Measurements from ENCODE around the gene FAM98B. TPM values are rescaled to one million over a fixed set of nuclear protein-coding genes. Genes with fewer than 3 reads are reported as not detected.
"Not testable (repeated sequence)": the region's sequence is repeated elsewhere in the genome, so short reads cannot be mapped to it uniquely, and the experiment has no call there.

FAM98B gene
- polyA plus RNA-seq (2013, experiment 1 of 2; ENCODE audit: insufficient read length), result 37.1 TPM
- polyA plus RNA-seq (2013, experiment 2 of 2; ENCODE audit: insufficient read length), result 36.4 TPM

DNA sequence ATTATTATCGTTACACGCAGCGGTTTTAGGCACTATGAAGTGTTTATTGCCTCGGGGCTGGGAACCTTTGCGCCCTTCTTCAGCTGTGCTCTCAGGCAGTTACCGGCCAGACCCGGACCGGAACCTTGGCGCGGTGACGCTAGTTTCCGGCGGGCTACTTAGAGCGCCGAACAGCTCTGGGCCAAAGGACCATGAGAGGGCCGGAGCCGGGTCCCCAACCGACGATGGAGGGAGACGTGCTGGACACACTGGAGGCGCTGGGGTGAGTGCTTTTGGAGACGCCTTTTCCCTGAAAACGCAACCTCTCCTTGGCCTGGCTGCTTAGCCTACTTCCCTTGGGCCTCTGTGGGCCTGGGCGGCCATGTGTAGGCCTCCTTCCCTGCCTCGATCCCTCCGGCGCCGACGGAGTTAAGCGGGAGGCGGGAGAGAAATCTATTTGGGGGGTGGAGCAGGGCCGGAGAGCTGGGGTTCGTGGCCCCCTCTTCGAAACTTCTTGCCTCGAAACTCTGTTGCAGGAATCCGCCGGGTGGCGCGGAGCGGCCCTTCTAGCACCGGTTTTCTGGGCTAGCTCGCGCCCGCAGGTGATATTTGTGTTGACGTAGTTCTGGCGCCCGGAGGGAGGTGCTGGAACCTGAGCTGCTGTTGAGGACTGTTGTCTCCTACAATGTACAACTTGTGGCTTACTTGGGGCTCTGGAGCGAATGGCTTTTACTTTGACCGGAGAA lies at the start of gene FAM98B:
FAM98B (plus strand) TSS at position 157 of the 725 bp plus-strand sequence; CDS start at position 192, 35 bp downstream.
- peak; percentile 88 for DNase-seq

DNA sequence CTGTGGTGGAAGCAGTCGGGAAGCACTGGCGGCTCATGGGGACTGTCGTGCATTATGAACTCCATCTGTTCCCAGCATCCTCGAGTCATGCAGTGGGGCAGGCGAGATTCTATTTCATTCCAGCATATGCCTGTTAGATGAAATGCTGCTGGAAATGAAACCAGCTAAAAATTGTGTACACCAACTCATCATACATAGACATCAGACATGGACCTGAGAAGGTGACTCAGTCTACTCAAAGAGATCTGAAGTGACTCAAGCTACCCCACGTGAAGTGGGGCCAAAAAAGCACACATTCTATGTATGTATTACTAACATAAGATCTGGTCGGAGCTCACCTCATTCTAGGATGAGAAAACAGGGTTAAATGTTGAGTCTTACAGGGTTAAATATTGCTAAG lies 47.5 kb upstream of the FAM98B start:
- DNase-seq, result peak; percentile 32

DNA sequence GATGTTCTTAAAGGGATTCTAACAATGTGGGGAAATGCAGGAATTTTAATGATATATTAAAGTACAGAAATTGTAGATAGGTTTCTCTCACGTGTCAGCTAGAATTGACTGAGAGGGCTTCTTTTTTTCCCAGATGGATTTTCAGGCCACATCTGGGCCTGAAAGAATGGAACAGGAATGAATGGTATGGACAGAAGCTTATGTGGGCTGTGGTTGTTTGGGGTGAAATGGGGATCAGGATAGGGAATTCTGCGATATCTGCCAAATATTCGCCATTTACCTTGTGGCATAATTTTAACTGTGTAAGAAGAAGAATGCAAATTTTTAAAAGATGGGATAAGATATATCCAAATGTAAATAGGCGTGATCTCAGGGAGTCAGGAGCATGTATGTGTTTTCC lies 45.4 kb upstream of the FAM98B start:
- no peak for DNase-seq

DNA sequence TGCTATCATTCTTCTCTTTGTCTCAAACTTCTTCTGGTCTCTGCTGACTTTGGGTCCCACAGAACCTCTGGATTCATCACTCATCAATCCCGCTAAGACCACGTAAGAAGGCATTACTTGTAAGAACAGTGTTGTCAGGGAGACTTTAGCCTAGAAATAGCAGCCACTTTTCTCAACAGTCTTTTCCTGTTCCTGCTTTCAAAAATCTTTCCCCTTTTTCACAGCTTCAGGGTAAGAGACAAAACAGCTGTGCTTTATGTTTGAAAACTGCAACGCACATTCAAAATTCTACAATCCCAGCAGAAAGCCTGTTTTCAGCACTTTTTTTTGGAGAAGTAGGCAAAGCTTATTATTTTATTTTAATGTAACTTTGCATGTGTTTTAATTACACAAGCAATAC lies 42.0 kb upstream of the FAM98B start:
- no peak for DNase-seq

DNA sequence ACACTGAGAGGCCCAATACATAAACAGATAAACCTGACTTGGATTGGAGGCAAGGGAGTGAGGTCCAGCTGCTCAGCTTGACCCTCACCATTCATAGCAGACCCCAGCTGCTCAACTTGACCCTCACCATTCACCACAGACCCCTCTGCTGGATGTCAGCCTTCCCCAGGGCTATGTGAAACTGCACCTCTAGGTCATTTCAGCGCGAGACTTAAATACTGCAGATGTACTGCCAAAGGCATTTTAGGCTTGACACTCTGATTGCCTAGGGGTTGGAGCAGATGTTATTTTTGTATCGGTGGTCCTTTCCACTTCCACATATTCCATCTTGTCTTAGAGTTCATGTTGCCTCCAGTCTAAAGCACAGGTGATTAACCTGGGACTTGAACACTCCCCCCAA lies 41.5 kb upstream of the FAM98B start:
- DNase-seq, result no peak

DNA sequence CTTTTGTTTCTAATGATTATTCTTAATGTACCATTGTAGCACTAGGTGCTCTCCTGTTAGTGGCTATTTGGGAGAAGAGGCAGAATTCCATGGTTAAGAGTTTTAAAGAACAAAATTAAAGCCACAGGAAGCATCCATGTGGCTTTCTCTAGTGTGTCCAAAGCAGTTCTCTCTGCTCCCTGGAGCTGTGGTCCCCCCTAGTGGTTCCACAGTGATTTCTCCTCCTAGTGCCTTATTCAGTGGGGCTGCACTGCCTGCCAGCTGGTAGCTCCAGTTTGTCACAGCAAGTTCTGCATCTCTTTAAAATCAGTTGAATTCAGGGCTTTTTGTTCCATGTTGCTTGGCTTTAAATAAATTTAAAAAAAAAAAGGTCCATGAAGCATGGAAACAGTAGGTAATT lies 39.6 kb upstream of the FAM98B start:
- peak; percentile 73 for DNase-seq

DNA sequence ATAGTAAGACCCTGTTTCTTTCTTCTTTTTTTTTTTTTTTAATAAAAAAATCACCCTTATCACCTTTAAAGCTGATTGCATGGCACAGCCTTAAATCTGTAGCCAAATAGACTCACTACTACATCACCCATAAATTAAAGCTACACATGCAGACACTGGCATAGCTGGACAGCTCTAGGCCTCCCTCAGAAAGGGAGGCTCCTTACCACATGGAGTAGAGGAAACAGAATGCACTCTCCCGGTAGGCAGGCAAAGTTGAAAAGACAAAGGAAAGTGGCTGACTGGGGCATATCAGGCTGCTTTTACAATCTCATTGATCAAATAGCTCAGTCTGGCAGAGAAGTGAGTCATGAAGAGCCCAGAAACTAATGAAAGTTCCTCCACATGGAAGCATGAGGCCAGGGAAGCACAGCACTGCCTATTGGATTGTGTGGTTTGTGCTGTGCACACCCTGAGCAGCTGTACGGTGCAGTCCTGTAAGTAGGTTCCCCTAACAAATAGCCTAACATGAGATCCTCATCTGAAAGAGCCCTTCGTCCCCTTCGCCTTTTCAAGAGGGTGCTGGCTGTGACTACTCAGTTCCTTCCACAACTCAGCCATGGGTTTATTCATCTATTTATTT lies 32.7 kb upstream of the FAM98B start:
- no peak for DNase-seq

DNA sequence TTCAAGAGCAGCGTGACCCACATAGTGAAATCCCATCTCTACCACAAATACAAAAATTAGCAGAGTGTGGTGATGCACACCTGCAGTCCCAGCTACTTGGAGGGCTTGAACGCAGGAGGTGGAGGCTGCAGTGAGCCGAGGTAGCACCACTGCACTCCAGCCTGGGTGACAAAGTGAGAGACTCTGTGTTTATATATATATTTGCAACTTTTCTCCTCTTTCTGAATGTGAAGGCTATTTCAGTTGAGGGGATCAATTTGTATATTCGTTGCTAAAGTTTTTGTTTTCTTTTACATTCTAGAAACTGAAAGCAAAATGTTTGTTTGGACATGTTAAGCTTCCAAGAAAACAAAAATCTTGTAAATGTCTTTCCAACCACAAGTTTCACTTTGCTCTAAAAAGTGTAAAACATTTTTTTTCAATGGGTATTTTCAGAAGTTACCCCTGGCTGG lies 29.8 kb upstream of the FAM98B start:
- no peak for DNase-seq

DNA sequence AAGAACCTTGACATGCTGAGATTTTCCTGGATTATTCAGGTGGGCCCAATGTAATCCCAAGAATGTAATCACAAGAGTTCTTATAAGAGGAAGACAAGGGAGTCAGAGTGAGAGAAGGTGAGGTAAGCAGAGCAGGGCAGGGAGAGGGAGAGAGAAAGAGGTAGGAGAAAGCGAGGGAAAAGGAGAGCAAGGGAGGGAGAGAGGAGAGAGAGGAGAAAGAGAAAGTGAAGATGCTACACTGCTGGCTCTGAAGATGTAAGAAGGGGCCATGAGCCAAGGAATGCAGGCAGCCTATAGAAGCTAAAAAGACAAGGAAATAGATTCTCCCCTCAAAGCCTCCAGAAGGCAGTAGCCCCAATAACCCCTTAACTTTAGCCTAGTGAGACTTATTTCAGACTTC lies 28.7 kb upstream of the FAM98B start:
- no peak for DNase-seq

DNA sequence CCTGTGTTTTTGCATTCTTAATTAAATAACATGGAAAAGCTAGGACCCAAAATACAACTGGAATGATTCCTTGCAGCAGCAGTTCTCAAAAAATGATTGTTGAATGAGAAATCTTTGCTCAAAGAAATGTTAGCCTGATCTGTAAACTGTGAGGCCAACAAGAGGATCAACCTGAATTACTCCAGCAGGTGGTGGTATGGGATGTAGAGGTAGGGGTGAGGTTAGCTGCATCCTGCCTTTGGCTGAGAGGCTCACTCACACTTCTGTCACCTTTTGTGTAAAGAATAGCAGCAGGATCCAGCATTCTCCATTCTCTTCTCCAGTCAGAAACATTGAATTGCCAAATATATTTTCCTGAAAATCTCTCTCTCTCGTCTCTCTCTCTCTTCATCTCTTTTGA lies 26.5 kb upstream of the FAM98B start:
- no peak for DNase-seq

DNA sequence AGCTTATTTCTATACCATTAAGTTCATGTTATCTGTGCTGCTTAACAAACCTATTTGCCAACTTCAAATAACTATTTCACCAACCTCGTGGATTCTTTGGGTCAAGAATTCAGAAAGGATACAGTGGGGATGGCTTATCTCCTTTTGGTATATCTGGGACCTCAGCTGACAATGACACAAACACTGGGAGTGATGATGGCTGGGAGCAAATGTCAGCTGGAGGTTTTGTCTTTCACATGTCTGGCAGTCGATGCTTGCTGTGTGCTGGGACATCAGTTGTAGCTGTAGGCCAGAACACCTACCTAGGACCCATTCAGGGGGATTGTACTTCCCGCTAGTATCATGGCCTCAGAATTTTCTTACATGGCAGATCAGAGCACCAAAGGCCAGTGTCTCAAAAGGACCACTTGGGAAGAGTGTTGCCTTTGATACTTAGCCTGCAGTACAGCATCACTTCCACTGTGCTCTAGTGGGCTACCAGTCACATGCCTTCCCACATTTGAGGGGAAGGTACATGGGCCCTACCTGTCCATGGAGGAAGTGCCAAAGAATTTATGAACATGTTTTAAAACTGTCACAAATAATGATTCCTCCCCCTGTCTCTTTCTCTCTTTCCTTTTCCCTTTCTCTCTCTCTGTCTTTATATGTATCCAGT lies 23.7 kb upstream of the FAM98B start:
- no peak for DNase-seq

DNA sequence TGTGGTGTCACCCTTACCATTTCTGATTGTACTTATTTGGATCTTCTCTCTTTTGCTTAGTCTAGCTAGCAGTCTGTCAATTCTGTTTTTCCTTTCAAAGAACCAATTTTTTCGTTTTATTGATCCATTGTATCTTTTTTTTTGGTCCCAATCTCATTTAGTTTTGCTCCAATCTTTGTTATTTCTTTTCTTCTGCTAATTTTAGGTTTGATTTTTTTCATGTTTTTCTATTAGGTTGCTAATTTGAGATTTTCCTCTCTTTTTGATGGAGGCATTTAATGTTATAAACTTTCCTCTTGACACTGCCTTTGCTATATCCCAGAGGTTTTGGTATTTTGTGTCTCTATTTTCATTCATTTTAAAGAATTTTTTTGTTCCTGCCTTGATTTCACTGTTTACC lies 16.9 kb upstream of the FAM98B start:
- no peak for DNase-seq

DNA sequence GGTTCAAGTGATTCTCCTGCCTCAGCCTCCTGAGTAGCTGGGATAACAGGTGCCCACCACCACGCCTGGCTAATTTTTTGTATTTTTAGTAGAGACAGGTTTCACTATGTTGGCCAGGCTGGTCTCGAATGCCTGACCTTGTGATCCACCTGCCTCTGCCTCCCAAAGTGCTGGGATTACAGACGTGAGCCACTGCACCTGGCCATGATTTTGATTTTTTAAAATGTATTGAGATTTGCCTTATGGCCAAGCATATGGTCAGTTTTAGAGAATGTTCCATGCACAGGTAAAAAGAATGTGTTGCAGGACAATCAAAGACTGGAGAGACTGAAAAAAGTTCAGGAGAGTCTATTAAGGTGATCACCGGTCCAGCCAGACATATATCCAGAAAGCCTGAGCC lies 16.3 kb upstream of the FAM98B start:
- DNase-seq, result not testable (repeated sequence)

DNA sequence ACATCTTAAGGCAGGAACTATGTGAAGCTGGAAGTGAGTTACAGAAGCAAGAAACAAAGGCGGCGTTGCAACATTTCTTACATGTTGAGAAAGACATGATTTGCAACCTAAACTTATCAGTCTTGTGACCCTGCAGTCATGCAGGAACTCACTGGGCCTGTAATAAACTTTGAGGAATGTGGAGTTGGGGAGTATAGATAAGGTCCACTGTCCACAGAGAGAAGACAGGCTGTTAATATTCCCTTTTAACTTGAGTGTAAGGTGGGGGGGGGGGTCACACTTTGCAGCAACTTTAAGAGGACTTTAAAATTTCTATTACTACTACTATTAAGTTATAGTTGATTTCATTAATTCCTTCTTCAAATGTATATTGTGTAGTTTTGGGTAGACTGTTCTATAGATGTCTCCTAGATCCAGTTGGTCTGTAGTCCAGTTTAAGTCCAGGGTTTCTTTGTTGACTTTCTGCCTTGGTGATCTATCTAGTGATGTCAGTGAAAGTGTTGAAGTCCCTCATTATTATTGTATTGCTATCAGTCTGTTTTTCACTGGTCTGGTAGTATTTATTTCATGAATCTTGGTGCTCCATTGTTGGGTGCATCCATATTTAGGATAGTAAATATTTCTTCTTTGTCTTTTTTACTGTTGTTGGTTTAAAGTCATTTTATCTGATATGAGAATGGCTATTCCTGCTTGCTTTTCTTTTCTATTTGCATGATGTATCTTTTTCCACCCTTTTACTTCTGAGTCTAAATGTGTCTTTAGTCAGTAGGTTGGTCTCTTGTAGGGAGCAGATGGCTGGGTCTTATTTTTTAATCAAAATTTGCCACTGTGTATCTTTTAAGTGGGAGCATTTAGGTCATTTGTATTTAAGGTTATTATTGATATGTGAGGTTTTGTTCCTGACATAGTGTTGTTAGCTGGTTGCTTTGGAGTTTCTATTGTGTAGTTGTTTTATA lies 15.6 kb upstream of the FAM98B start:
- no peak for DNase-seq

DNA sequence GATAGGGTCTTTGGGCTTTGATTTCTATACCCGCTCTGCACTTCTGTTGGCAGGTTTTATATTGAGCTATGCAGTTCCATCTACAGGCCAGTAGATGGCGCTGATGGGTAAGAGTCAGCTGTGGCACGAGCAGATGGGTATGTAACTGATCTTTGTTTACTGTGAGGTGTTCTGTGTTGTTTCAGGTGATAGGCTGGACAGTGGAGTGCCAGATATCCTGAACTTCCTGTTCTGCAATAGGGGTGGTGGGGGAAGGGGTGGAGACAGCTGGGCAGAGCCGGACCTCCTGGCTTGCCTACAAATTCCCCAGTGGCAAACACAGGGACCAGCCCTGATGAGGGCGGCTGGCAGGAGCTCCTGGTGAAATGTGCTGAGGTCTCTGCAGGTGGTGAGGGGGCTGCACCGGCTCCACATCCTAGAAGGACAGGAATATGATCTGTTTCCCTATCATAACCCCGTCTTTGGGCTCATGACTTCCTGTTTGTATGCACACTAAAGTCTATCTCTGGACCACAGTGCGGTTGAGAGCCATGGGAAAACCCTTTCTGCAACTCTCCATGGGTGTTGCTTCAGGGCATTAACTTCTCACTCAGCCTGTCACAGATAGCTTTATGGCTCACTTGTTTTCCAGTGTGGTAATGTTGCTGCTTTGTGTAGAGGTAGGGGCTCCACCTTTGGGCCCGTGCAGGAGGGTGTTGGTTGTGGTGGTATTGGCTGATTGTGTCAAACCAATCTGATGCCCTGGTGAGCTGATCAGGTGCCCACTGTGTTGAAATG lies 13.4 kb upstream of the FAM98B start:
- peak; percentile 44 for DNase-seq

DNA sequence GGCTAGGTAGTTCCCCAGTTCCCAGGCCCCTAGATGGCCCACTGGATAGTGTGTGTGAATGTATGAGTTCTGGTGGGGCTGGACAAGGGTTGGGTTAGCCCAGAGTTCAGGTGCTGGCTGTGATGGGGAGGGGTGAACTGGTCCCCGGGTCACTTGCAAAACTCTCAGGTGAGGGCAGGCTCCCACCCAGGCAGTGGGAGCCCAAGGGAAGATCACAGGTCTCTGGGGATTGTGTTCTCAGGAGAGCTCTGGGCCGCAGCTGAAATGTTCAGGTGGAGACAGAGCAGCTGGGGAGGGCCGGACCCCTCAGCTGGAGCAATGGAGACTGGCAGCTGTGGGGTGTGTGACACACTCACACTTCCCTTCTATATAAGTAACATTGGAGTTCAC lies 12.8 kb upstream of the FAM98B start:
- DNase-seq, result no peak

DNA sequence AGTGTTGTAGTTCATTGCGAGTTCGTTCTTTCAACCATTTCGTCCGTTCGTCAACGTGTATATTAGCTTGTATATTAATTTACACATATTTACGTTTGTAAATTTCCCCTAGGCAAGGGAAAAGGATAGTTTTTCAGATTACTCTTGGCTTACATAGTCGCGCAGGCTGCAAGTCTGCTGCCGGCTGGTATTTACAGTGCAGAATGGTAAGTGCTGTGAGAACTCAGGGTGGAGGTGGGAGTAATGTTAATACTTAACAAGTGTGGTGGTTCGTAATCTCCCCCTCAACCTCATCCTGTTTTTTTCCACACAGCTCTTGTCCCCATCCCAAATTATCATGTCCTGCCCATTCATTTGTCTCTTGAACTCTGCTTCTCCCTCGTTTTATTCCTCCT lies 766 bp downstream of the FAM98B start:
- DNase-seq, result peak; percentile 5

DNA sequence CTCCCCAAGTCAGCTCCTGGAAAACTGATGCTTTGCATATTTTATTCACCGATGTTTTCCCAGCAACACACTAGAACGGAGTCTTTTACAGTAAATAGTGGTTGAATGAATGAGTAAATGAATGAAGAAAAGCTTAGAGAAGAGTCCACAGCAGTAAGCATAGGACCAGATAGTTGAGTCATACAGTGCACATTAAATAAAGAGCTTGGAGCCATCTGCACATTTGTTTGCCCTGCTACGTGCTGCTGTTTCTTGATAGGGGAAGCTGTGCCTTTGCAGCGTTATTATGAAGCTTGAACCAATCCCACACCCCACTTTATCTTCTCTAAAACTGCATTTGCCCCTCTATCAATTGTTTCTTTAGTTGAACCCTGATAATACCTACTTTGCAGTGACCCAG lies 1.2 kb downstream of the FAM98B start:
- DNase-seq, result peak; percentile 9

DNA sequence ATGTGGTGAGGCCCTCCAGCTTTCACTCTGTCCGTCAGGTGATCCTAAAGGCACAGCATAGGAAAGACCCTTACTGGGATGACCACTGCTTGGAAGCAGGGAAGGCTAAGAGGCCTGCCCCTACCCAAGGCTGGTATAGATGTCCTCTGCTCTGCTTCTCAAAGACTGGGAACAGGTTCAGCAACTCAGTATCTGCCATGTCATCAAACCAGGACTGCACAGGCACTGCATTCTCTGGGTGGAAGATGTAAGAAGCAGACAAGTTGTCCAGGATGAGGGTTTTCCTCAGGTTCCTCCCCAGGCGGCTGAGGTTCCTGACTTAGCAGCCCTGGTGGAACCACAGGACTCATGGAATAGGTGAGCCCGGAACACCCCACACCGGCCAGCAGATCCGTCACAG lies 4.7 kb downstream of the FAM98B start:
- no peak for DNase-seq

DNA sequence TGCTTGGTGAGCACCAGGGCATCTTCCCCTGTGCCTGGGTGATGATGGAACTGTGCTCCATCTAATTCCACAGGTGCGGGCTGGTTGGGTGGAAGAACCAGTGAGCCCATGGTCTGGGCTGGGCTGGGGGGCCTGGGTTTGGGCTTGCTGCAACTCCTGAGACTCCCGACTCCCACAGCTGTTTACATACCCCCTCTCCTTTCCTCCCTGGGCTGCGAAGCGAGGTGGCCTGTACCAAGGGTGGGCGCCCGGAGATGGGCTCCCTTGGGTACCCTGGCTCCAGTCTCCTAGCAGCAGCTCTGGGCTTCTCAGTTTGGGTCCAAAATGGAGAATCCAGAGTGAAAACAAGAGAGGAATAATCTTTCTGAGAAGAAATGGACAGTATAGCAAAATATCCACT lies 5.6 kb downstream of the FAM98B start:
- DNase-seq, result no peak

DNA sequence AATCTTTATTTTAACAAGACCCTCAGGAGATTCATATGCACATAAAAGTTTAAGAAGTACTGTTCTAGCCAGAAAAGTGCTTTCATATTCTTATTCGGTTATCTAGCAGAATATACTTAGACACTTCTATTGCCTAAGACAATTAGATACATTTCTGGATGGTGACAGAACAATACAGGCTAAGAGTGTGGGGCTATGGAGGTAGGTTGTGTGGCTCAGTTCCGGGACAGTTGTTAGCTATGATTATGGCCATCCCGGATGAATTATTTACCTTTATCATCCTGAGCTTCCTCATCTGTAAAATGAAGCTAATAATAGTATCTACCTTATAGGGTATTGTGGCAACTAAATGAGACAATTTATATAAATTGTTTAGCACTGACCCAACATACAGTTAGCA lies 6.6 kb downstream of the FAM98B start:
- DNase-seq, result no peak
